Hepatocyte (in vitro differentiated cells): ENCODE measurements around the gene ZNF219. TPM values are rescaled to one million over a fixed set of nuclear protein-coding genes. Genes with fewer than 3 reads are reported as not detected.

ENCODE experiments used
- DNase-seq: peaks from one replicate; pipeline ENCODE4 v3.0.0-alpha.2; 2016; ENCODE audit warnings: low spot score
- H2AFZ ChIP-seq: fragments of 200-600 bp; sonication (generic); 2 replicates; pipeline ENCODE4 v1.6.0; 2016; ENCODE audit warnings: antibody characterized with exemption, mild to moderate bottlenecking
- H3K27ac ChIP-seq: fragments of 200-600 bp; sonication (generic); 2 replicates; pipeline ENCODE4 v1.5.1; 2016; ENCODE audit warnings: mild to moderate bottlenecking
- H3K27me3 ChIP-seq: fragments of 200-600 bp; sonication (generic); 2 replicates; pipeline ENCODE4 v1.6.1; 2016
- H3K36me3 ChIP-seq: fragments of 200-600 bp; sonication (generic); replicated peaks from 2 replicates; pipeline ENCODE4 v1.5.1; 2016; ENCODE audit warnings: low read depth; ENCODE audit not compliant: insufficient read depth
- H3K4me1 ChIP-seq: fragments of 200-600 bp; sonication (generic); 2 replicates; pipeline ENCODE4 v1.5.1; 2016; ENCODE audit warnings: mild to moderate bottlenecking, moderate library complexity; ENCODE audit not compliant: insufficient read depth
- H3K4me2 ChIP-seq: fragments of 200-600 bp; sonication (generic); 2 replicates; pipeline ENCODE4 v1.6.0; 2016
- H3K4me3 ChIP-seq: fragments of 200-600 bp; sonication (generic); 2 replicates; pipeline ENCODE4 v1.5.1; 2016; ENCODE audit warnings: mild to moderate bottlenecking
- H3K79me2 ChIP-seq: fragments of 200-600 bp; sonication (generic); 2 replicates; pipeline ENCODE4 v1.6.0; 2017; ENCODE audit warnings: mild to moderate bottlenecking
- H3K9me2 ChIP-seq: fragments of 200-600 bp; sonication (generic); replicated peaks from 2 replicates; pipeline ENCODE4 v1.6.0; 2017; ENCODE audit warnings: mild to moderate bottlenecking; ENCODE audit not compliant: insufficient read depth
- H3K9me3 ChIP-seq: fragments of 200-600 bp; sonication (generic); 2 replicates; pipeline ENCODE4 v1.5.1; 2016; ENCODE audit warnings: low read depth, mild to moderate bottlenecking
- H4K20me1 ChIP-seq: fragments of 200-600 bp; sonication (generic); 2 replicates; pipeline ENCODE4 v1.6.0; 2016; ENCODE audit warnings: mild to moderate bottlenecking; ENCODE audit not compliant: insufficient read depth, poor library complexity, severe bottlenecking
- CTCF ChIP-seq: fragments of 200-600 bp; sonication (generic); IDR thresholded peaks from 2 replicates; pipeline ENCODE4 v1.5.1; 2016; ENCODE audit warnings: antibody characterized with exemption, mild to moderate bottlenecking; ENCODE audit not compliant: poor library complexity
- EZH2 ChIP-seq: fragments of 200-600 bp; sonication (generic); IDR thresholded peaks from 2 replicates; pipeline ENCODE4 v1.6.1; 2016; ENCODE audit warnings: antibody characterized with exemption, mild to moderate bottlenecking, borderline replicate concordance
- EZH2phosphoT487 ChIP-seq: fragments of 200-600 bp; sonication (generic); IDR thresholded peaks from one replicate; pipeline ENCODE4 v1.6.1; 2018; ENCODE audit warnings: antibody characterized with exemption, mild to moderate bottlenecking, low read depth, moderate library complexity; ENCODE audit not compliant: unreplicated experiment, severe bottlenecking
- WGBS: methylation state at CpG from one replicate; pipeline ENCODE4 v1.1.6; 2016; ENCODE audit warnings: low lambda C conversion rate; ENCODE audit errors: missing lambda C conversion rate; 5-methylcytosine and 5-hydroxymethylcytosine counted together
- polyA plus RNA-seq: library from polyadenylated mRNA; unstranded; fragments of >200 nt; fragmentation: Nextera tagmentation; extraction: Ambion mirVana; gene quantifications from 2 replicates; pipeline ENCODE4 v1.2.1, GENCODE V29; 2016
- total RNA-seq: library from RNA; depleted of rRNA; stranded (reverse); fragments of >200 nt; gene quantifications from 2 replicates; pipeline ENCODE4 v1.2.3, GENCODE V29; 2014

The ZNF219 gene
- total and polyA plus RNA-seq, 2 experiments from 2014 or later, result 25.1 to 29.5 TPM

- Histone ChIP-seq H3K9me3 (no peaks in the 10 kb centered on the region), H3K27me3 (no peaks in the 10 kb centered on the region), H4K20me1 (peaks cover 5% of the 10 kb centered on the region), H2AFZ (no peak overlapping the region), H3K4me2 (no peak overlapping the region), H3K27ac (no peak overlapping the region), H3K4me3 (no peak overlapping the region), H3K79me2 (peaks cover 15% of the 10 kb centered on the region), H3K36me3 (no peaks in the 10 kb centered on the region), H3K9me2 (no peaks in the 10 kb centered on the region), H3K4me1 (peaks cover under 1% of the 10 kb centered on the region)
- no peak for TF ChIP-seq EZH2
- no peak for TF ChIP-seq EZH2phosphoT487
- TF ChIP-seq CTCF, result no peak
- DNase-seq, result no peak
- 95% methylated on average over 4 of the region's 4 CpGs for WGBS
Observed at GRCh38 chr14:21088687-21089086, 9.8 kb downstream of the ZNF219 start.

- Histone ChIP-seq H2AFZ (no peak overlapping the region), H3K9me3 (no peaks in the 10 kb centered on the region), H3K36me3 (no peaks in the 10 kb centered on the region), H4K20me1 (no peaks in the 10 kb centered on the region), H3K4me3 (no peak overlapping the region), H3K4me1 (no peaks in the 10 kb centered on the region), H3K27me3 (no peaks in the 10 kb centered on the region), H3K79me2 (peaks cover 5% of the 10 kb centered on the region), H3K27ac (no peak overlapping the region), H3K9me2 (no peaks in the 10 kb centered on the region), H3K4me2 (no peak overlapping the region)
- WGBS, result 69% methylated on average over 19 of the region's 19 CpGs
- TF ChIP-seq EZH2phosphoT487 (no peak), EZH2 (no peak), CTCF (no peak)
- peak; percentile 62 for DNase-seq
Observed at GRCh38 chr14:21087294-21088091, 11.0 kb downstream of the ZNF219 start.

GRCh38 chr14:21086908-21087293 is 11.6 kb downstream of the ZNF219 start:
- no peaks in the 10 kb centered on the region for H3K9me3 ChIP-seq
- no peak for DNase-seq
- H3K27me3 ChIP-seq, result no peaks in the 10 kb centered on the region
- no peak overlapping the region for H3K27ac ChIP-seq
- no peaks in the 10 kb centered on the region for H3K4me1 ChIP-seq
- no peak overlapping the region for H2AFZ ChIP-seq
- 99% methylated on average over 4 of the region's 4 CpGs for WGBS
- no peaks in the 10 kb centered on the region for H3K36me3 ChIP-seq
- H3K79me2 ChIP-seq, result peaks cover under 1% of the 10 kb centered on the region
- no peaks in the 10 kb centered on the region for H4K20me1 ChIP-seq
- TF ChIP-seq EZH2phosphoT487 (no peak), EZH2 (no peak), CTCF (no peak)
- no peak overlapping the region for H3K4me3 ChIP-seq
- H3K4me2 ChIP-seq, result no peak overlapping the region
- H3K9me2 ChIP-seq, result no peaks in the 10 kb centered on the region
